SK-N-DZ (cell line): ENCODE results near the gene EVC.

Source experiments
- DNase-seq: peaks from one replicate; pipeline ENCODE4 v3.0.0-alpha.2; 2015; ENCODE audit warnings: low spot score

EVC gene

DNA sequence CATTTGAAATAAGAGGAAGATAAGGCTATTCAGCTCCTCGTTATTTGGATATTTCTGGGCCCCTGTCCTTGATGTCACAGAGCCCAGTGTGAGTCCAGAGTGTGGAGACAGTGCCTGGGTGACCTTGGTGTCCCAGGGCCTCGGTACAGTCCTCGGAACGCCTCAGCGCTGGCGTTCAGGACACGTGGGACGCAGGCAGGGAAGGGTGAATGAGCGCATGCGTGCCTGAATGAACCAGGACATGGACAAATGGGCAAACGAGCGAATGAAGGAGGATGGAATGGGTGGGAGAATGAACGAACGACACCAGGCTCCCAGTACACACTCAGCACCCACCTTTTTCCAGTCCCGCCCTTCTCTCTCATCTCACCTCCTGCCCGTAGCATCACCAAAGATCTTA is 44.2 kb downstream of the EVC start:
- DNase-seq = no peak

DNA sequence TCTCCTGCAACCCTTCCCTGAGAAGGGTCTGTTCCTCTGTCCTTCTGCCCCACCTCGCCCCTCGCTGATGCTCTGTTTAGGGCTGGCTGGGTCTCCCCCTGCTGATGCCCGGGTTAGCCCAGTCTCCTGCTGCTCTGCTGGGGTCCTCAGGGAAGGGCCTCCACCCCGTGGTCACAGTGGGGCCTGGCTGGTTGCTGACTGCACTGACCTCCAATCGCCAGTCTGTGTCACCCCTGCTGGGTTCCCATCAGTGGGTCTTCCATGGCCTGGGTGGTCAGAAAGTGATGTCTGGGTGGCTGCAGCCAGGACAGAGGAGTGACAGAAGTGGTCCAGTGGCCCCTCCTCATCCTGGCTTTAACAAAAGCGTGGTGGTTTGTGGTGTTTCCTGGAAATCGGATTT is 44.7 kb downstream of the EVC start:
- no peak for DNase-seq

DNA sequence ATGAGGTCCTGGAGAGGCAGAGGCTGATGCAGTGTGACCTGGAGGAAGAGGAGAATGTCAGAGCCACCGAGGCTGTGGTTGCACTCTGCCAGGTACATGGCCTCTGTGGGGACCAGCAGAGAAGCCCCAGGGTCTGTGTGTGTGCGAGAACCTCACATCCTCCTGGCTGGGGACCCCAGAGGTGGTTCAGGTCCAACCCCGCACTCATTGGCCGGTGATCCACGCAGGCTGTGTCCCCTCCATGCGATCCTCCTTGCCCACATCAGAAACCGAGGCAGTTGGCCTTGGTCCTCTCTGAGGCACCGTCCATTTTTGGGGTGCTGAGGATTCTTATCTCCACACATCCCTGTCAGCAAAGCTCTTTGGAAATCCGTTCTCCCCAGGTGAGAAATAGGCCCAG is 45.3 kb downstream of the EVC start:
- no peak for DNase-seq

DNA sequence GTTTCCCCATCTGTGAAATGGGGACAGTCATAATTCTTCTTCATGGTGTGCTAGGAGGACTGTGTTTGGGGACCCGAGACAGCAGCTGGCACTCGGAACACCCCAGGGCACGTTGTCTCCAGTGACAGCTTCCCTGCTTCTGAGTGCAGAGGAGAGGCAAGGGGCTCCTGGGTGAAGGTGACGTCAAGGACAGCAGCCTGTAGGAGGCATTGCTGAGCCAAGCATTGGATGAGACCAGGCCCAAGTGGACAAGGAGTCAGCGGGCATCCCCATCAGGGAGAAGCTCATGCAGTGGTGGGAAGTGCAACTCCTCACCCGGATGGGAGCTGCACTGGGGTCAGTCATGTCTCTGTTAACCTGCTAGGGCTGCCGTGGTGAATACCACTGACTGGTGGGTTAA is 46.1 kb downstream of the EVC start:
- DNase-seq = no peak

DNA sequence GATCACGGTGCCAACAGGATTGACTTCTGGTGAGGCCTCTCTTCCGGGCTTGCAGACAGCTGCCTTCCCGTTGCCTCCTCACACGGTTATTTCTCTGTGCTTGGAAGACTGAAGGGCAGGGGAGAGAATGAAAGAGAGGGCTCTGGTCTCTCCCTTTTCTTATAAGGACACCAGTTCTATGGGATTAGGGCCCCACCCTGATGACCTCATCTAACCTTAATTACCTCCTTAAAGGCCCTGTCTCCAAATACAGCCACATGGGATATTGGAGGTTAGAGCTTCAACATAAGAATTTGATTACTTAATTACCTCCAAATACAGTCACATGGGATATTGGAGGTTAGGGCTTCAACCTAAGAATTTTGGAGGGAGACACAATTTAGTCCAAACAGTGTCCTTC is 46.5 kb downstream of the EVC start:
- no peak for DNase-seq

DNA sequence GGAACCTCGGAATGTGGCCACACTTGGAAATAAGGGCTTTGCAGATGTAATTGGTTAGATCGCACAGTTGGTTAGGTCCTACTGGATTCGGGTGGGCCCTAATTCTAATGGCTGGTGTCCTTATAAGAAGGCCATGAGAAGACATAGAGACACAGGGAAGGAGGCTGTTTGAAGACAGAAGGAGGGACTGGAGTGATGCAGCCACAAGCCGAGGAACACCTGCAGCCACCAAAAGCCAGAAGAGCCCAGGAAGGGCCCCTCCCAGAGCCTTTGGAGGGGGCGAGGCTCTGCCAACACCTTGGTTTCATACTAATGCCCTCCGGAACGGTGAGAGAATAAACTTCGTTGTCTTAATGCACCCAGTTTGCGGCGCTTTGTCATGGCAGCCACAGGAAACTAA is 47.0 kb downstream of the EVC start:
- DNase-seq = no peak

DNA sequence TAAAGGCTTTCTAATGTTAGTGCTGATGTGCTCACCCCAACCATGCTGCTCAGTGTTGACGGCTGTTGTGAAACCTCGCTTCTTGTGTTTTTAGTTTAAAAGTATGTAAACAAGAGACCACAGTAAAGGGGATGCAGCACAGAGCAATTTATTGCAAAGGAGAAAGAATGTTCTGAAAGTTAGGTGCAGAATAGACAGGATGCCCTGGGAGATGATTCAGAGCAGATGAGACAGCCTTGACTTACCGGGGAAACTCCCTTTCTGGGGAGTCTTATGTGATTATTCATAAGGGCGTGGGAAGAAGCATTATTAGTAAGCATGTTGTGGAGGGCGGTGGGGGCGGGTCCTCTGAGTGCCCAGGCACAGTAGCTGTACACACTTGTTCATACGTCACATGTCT is 47.7 kb downstream of the EVC start:
- DNase-seq = no peak

DNA sequence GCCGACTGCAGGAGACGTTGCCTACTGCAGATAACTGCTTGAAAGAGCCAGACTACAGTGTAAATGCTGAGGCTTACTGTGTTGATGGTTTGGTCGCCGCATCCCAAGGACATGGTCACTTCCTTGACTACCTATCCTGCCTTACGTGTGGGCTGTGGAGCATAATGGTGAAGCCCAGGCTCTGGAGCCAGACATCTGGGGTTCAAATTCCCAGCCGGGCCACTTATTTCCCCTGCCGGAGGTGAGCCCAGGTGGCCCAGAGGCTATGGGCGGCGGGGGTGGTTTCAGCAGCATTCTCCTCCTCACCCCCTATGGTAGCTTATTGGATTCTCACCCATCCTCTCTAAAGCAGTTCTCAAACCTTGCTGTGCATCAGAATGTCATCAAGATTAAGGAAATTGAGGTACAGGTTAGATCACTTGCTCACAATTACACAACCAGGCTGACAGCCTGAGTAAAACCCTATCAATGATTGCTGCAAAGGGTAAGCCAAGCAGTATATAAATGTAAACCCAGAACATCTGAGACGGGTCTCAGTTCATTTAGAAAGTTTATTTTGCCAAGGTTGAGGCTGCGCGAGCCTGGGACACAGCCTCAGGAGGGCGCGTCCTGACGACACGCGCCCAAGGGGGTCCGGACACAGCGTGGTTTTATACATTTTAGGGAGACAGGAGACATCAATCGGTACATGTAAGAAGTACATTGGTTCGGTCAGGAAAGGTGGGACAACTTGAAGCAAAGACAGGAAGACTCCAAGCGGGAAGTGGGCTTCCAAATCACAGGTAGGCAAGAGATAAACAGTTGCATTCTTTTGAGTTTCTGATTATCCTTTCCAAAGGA is 48.5 kb downstream of the EVC start:
- no peak for DNase-seq

DNA sequence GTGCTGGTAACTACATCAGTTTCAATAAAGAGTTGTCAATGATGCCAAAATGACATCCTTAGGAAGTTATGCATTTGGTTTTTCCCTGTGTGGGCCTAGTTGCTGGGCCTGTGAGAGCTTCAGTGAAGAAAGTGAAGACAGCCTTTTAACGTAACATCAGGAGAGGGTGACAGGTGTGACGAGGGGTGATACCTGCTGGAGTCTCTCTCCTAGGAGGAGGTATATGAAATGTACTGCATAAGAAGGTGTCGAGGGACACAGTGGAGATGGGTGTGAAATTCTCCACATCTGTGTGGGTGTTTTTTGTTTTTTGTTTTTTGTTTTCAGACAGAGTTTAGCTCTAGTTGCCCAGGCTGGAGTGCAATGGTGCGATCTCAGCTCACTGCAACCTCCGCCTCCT is 49.2 kb downstream of the EVC start:
- DNase-seq = no peak

DNA sequence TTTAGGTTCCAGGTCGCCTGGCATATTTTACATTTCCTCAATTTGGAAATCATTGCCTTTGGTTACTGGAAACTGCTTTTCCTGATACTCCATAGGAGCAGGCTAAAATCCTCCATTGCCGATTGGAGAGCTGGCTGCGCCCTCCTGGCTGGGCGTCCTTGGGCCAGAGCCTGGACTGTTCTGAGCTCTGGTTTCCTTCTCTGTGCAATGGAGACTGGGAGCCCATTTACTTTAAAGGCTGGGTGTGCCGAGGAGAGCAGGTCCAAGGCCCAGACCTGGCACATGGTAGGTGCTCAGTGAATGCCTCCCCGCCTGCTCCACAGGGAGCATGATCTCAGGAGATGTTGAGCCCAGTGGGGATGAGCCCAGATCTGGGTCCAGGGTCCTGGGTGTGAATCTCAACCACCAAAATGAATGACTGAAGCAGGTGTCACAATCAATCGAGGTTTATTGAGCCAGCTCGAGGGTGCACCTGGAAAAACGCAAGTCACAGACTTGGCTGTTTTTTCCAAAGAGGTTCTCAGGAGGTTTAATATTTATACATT is 50.0 kb downstream of the EVC start:
- DNase-seq = no peak

DNA sequence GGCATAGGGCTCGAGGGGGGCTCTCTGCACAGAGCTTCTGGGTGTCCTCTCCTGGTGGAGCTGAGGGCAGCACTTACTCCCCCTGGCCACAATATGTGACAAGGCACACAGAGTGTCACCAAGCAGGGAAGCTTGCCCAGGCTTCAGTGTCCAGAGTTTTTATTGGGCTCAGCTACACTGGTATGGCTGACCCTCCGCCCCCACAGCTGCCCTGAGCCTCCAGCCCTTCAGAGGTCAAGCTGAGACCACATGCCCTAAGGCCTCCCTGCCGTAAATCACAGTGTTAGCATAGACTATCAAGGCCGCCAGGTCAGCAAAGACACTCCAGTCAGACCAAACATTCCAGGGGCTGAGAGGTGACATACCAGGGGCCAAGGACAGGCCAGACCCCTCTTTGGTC is 59.0 kb downstream of the EVC start:
- DNase-seq = no peak

DNA sequence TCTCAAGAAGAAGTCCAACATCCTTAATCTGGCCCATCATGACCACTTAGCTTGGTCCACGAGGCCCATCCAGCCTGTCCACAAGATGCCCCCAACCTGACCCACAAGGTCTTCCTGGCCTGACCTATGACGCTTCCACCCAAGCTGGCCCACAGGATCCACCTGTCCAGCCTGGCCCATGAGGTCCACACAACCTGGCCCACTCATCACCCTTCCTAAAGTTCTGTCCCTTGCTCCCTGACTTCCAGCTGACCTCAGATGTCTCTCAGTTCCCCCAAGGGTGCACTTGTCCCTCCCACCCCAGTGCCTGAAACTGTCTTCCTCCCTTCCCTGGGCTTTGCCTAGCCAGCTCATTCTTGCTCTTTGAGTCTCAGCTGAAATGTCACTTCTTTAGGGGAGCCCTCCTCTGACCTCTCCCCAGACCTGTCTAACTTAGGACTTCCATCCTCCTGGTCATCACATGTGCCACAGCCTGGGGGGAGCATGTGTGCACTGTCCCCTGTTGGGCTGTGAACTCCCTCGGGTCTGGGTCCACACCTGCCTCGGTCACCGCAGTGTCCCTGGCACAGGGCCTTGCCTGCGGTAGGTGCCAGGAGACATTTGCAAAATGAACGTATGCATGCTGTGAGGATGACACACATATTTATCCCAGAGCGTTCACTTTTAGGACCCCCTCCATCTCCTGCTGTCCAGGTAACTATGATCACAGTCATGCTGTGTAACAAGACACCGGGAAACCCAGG is 61.7 kb downstream of the EVC start:
- DNase-seq = no peak

DNA sequence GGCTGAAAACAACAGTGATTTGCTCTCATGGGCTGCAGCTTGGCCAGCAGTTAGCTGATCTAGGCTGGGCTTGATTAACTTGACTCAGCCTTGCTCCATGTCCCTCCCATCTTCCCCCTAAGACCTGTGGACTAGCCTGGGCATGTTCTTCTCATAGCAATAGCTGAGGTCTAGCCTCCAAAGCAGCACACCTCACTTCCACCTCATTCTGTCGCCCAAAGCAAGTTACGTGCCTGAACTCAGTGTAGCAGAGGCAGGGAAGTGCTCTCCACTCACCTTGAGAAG is 62.2 kb downstream of the EVC start:
- no peak for DNase-seq

DNA sequence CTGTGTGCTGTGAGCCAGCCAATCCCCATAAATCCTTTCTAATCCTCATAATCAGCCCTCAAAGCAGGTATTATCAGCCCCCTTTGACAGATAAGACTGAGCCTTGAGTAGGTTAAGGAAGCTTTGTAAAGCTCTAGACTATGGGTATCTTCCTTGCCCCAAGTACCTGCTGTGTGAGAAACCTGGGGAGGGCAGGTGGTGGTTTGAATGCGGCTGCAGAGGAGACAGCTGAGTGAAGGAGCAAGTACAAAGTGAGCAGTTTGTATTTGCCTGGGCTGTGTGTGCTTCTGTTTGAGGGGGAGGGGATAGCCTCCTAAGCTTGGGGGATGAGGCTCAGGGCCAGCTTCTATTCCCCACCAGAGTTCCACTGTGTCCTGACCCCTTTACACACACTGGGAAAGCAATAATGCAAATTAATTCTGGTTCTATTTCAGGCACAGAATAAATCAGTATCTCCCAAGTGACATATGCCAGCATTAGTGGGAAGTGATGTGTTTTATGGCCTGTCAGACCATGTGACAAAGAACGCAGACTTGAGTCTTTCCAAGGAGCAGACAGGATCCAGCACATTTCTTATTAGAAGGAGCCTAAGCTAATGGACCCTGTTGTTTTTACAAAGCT is 63.5 kb downstream of the EVC start:
- DNase-seq = no peak

DNA sequence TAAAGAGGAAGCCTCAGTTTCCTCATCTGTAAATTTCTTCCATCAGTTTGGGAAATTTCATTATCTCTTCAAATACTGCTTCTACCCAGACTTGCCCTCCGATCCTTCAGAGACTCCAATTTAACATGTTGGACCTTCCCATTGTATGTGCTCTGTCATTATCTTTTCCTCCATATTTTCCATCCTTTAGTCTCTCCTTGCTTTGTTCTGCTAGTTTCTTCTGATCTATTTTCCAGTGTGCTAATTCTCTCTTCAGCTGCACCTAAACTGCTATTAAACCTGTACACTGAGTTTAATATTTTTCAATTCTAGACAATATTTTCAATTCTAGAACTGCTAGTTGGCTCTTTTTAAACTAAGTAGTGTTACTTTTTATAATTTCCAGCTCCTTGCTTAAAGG is 65.5 kb downstream of the EVC start:
- DNase-seq = no peak

DNA sequence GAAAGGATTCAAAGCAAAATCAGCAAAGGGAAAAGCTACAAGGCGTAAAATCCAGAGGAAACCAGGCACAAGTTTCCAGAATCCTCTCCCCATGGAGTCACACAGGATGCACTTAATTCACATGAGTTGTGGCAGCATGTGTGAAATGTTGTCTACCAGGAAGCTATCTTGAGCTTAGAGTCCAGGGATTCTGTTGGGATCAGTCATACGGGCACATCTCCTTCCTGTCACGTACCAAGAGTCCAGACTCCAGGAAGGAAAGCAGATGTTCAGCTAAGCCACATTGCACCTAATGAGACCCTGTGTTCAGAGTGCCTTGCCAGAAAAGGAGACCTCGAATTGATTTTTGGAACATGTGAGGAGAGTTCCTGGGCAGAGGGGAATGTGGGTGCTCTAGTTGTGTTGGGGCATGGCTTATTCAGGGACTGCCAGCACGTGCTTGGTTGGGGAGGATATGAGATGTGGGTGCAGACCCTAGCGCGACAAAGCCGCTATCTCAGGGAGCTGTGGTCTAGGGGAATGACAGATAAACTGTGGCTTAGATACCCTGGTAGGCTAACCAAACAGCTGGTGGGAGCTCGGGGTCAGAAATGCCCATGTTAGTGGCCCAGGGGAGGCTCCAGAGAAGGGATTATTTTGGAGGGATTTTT is 70.0 kb downstream of the EVC start:
- no peak for DNase-seq

DNA sequence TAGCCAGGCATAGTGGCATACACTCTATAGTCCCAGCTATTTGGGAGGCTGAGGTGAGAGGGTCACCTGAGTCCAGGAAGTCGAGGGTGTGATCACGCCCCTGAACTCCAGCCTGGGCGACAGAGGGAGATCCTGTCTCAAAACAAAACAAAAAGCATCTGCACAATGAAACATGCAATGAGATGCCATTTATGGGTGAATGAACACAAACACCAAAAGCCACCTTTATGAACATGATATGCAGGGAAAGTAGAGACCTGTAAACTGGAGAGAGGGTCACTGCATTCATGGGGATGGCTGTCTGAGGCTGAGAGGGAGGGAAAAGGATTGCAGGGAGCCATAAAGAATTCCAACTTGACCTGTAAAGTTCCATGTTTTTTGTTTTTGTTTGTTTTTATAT is 70.7 kb downstream of the EVC start:
- DNase-seq = no peak

DNA sequence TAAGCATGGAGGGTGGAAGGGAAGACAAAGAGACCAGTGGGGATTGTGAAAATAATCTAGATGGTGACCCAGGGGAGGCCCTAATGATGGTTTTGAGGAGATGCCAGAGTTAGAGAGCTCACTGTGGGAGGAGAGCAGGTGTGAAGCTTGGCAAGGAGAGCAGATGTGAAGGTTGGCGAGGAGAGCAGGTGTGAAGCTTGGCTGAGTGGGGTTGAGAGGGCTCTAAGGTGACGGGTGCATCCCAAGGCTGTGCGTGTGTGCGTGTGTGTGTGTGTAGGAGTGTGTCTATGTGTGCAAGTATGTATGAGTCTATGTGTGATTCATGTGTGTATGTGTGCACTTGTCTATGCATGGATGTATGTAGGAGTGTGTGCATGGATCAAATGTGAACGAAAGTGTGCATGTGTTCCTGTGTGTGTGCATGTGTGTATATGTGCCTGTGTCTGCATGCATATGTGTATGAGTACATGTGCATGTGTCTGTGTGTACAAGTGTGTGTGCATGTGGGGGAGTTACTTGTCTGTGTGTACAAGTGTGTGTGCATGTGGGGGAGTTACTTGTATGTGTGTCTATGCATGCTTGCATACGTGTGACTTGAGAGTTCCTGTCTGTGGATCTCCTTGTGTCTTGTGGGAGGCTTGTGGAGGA is 72.0 kb downstream of the EVC start:
- DNase-seq = no peak

DNA sequence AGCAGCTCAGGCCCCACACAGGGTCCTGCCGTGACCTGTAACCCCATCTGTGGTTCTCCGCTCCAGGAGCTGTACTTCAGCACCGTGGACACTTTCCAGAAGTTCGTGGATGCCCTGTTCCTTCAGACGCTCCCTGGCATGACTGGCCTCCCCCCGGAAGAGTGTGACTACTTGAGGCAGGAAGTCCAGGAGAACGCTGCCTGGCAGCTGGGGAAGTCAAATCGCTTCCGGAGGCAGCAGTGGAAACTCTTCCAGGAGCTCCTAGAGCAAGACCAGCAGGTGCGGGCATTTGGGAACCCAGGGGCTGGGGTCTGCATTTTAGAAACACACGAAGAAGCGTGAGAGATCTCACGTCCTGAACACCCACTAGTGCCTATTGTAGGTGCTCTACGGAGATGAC is 72.5 kb downstream of the EVC start:
- no peak for DNase-seq

DNA sequence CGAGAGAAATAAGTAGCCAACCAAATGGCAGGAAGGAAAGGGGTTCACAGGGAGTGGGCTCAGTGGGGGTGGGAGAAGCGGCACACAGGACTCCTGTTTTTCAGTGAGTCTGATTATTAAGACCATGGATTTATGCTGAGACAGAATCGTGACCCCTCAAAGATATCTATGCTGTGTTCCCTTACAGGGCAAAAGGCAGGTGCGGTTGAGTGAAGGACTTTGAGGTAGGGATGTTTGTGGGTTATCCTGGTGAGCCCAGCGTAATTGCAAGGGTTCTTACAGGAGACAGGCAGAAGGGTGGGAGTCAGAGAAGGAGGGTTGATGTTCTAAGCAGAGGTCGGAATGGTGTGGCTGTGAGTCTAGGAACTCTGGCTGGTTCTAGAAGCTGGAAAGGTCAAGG is 73.0 kb downstream of the EVC start:
- no peak for DNase-seq

DNA sequence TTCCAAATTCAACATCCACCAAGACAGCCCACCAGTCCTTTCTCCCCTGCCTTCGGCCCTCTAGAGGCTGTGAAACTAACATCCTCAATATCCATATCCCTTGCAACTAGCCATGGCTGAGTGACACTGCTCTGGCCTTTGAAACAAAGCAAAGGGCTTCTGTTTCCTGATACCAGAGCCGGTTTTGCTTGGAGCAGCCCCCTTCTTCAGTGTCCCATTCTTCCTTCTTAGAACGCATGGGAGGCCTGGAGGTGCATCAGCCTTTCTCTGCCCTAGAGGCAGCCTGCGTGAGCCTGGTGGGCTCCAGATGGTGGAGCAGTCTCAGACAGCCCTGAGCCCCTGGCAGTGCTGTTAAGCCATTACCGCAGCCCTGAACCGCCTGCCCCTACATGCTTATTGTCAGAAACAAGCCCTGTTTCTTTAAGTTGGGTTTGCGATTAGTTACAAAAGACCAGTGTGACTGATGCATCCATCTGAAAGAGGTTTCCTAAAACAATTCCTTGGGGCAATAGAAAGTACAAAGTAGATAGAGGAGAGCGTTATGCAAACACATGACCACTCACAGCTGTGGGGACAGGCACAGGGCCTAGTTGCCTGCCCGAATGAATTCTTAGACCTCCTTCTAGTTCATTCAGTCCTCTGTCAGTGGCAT is 74.1 kb downstream of the EVC start:
- DNase-seq = no peak
